B cell (primary cell): ENCODE data around the gene STBD1.

ENCODE experiments used
- CTCF ChIP-seq: fragments of 200-600 bp; IDR thresholded peaks from one replicate; pipeline ENCODE4 v1.8.0; 2022; ENCODE audit warnings: antibody characterized with exemption, mild to moderate bottlenecking
- EZH2 ChIP-seq: IDR thresholded peaks from 2 replicates; pipeline ENCODE4 v1.6.1; 2012; ENCODE audit warnings: borderline replicate concordance, low read depth, mild to moderate bottlenecking, moderate library complexity, low read length; ENCODE audit not compliant: insufficient read depth, poor library complexity, severe bottlenecking

GRCh38 chr4:76301068-76301774, 5.3 kb upstream of the STBD1 start:
- TF ChIP-seq CTCF: no peak
- TF ChIP-seq EZH2: no peak
